IMR-90 (cell line): ENCODE measurements around the gene FKBP1B. TPM values are rescaled to one million over a fixed set of nuclear protein-coding genes. Genes with fewer than 3 reads are reported as not detected.

Source experiments
- ATAC-seq: fragments of 200-7000 bp; cut with Tn5 transposase; 2 replicates; pipeline ENCODE4 v1.9.1; 2020; ENCODE audit warnings: low read depth, mild to moderate bottlenecking, moderate library complexity
- BruUV-seq: library from RNA; stranded (reverse); fragments of 400-500 nt; replicated peaks from 2 replicates; lab custom pipeline; 2021; lab: Mats Ljungman, UMichigan
- CTCF ChIA-PET: fragments of 300-600 bp; formaldehyde crosslinking; extraction: SDS; loops from one replicate; lab custom pipeline; 2021; ENCODE audit warnings: antibody characterized with exemption; lab: Yijun Ruan, JAX
- POLR2A ChIA-PET: fragments of 300-600 bp; sonication (Branson Sonifier 250); formaldehyde crosslinking; loops from one replicate; lab custom pipeline; 2022; ENCODE audit warnings: antibody characterized with exemption; ENCODE audit not compliant: unreplicated experiment; lab: Charles Lee
- DNase-seq: peaks from one replicate; pipeline ENCODE4 v3.0.0; 2013
- H2AFZ ChIP-seq: replicated peaks from 2 replicates; pipeline ENCODE3; 2013; ENCODE audit warnings: low read length, mild to moderate bottlenecking; ENCODE audit not compliant: poor library complexity
- H2AK5ac ChIP-seq: 2 replicates; pipeline ENCODE4 v1.6.1; 2013; ENCODE audit warnings: low read depth, low read length, inconsistent platforms
- H2AK9ac ChIP-seq: replicated peaks from 2 replicates; pipeline ENCODE3; 2013; ENCODE audit warnings: mild to moderate bottlenecking, low read depth, low read length, moderate library complexity; ENCODE audit not compliant: poor library complexity
- H2BK120ac ChIP-seq: 2 replicates; pipeline ENCODE4 v1.6.1; 2013; ENCODE audit warnings: low read depth, low read length, inconsistent platforms
- H2BK15ac ChIP-seq: 3 replicates; pipeline ENCODE4 v1.6.1; 2013; ENCODE audit warnings: low read depth, low read length, inconsistent platforms
- H2BK20ac ChIP-seq: 2 replicates; pipeline ENCODE4 v1.6.1; 2013; ENCODE audit warnings: low read depth, mild to moderate bottlenecking, inconsistent platforms, low read length, moderate library complexity
- H2BK5ac ChIP-seq: 2 replicates; pipeline ENCODE4 v1.6.1; 2013; ENCODE audit warnings: mild to moderate bottlenecking, low read depth, low read length, inconsistent platforms; ENCODE audit not compliant: poor library complexity, severe bottlenecking
- H3K14ac ChIP-seq: replicated peaks from 2 replicates; pipeline ENCODE4 v1.6.1; 2013; ENCODE audit warnings: low read depth, low read length, inconsistent platforms
- H3K18ac ChIP-seq: 2 replicates; pipeline ENCODE4 v1.6.1; 2013; ENCODE audit warnings: low read depth, low read length, control low read depth
- H3K23ac ChIP-seq: 2 replicates; pipeline ENCODE4 v1.6.1; 2013; ENCODE audit warnings: low read depth, low read length, inconsistent platforms
- H3K27ac ChIP-seq: 2 replicates; pipeline ENCODE4 v1.5.1; 2013; ENCODE audit warnings: mild to moderate bottlenecking, control low read depth, low read length; ENCODE audit not compliant: insufficient read depth
- H3K27me3 ChIP-seq: 2 replicates; pipeline ENCODE4 v1.6.1; 2013; ENCODE audit warnings: low read length; ENCODE audit not compliant: control insufficient read depth, insufficient read depth
- H3K36me3 ChIP-seq: 2 replicates; pipeline ENCODE4 v1.6.1; 2013; ENCODE audit warnings: low read length, mixed read lengths; ENCODE audit not compliant: control insufficient read depth, insufficient read depth
- H3K4ac ChIP-seq: 2 replicates; pipeline ENCODE4 v1.6.1; 2013; ENCODE audit warnings: low read depth, low read length, inconsistent platforms
- H3K4me1 ChIP-seq: 2 replicates; pipeline ENCODE4 v1.6.1; 2013; ENCODE audit warnings: low read length, mixed read lengths; ENCODE audit not compliant: control insufficient read depth, insufficient read depth
- H3K4me2 ChIP-seq: 2 replicates; pipeline ENCODE4 v1.6.1; 2013; ENCODE audit warnings: low read depth, mild to moderate bottlenecking, control low read depth, low read length, moderate library complexity
- H3K4me3 ChIP-seq: 2 replicates; pipeline ENCODE4 v1.5.1; 2013; ENCODE audit warnings: low read depth, mild to moderate bottlenecking, control low read depth, low read length, moderate library complexity; ENCODE audit not compliant: insufficient read depth
- H3K56ac ChIP-seq: 2 replicates; pipeline ENCODE4 v1.6.1; 2013; ENCODE audit warnings: low read length, inconsistent platforms; ENCODE audit not compliant: insufficient read depth; ENCODE audit errors: extremely low read depth
- H3K79me1 ChIP-seq, 2 experiments: 2 replicates each; pipeline ENCODE4 v1.6.1; 2013; ENCODE audit warnings: low read length in 2 of 2, inconsistent platforms in 1 of 2, low read depth in 1 of 2
- H3K9ac ChIP-seq: 2 replicates; pipeline ENCODE4 v1.6.1; 2013; ENCODE audit warnings: low read depth, low read length, control low read depth
- H3K9me1 ChIP-seq: 2 replicates; pipeline ENCODE4 v1.6.1; 2013; ENCODE audit warnings: low read length, inconsistent platforms; ENCODE audit not compliant: insufficient read depth
- H3K9me3 ChIP-seq: 2 replicates; pipeline ENCODE4 v1.6.1; 2013; ENCODE audit warnings: low read length; ENCODE audit not compliant: control insufficient read depth, insufficient read depth
- H4K20me1 ChIP-seq: 2 replicates; pipeline ENCODE4 v1.6.1; 2013; ENCODE audit warnings: low read length, inconsistent platforms; ENCODE audit not compliant: insufficient read depth
- H4K5ac ChIP-seq: 2 replicates; pipeline ENCODE4 v1.6.1; 2013; ENCODE audit warnings: mild to moderate bottlenecking, low read depth, low read length, control low read depth
- H4K8ac ChIP-seq, 2 experiments: 2 replicates each; pipeline ENCODE4 v1.6.1; 2013; ENCODE audit warnings: low read depth in 2 of 2, low read length in 2 of 2, control low read depth in 1 of 2, inconsistent platforms in 1 of 2
- H4K91ac ChIP-seq: 2 replicates; pipeline ENCODE4 v1.6.1; 2013; ENCODE audit warnings: low read depth, low read length, inconsistent platforms; ENCODE audit not compliant: insufficient read depth
- MAZ ChIP-seq: IDR thresholded peaks from 2 replicates; pipeline ENCODE4 v1.6.1; 2012; ENCODE audit warnings: low read depth, mild to moderate bottlenecking, low read length, improper control_type of control experiment, moderate library complexity, borderline replicate concordance
- NFE2L2 ChIP-seq: fragments of 150-350 bp; IDR thresholded peaks from 2 replicates; pipeline ENCODE4 v1.6.1; 2016; ENCODE audit warnings: low read depth, mild to moderate bottlenecking, low read length
- POLR2A ChIP-seq: IDR thresholded peaks from 2 replicates; pipeline ENCODE4 v1.6.1; 2012; ENCODE audit warnings: mild to moderate bottlenecking, low read depth, low read length
- RAD21 ChIP-seq: IDR thresholded peaks from 2 replicates; pipeline ENCODE4 v1.6.1; 2012; ENCODE audit warnings: low read length, improper control_type of control experiment
- RCOR1 ChIP-seq: IDR thresholded peaks from 2 replicates; pipeline ENCODE4 v1.6.1; 2012; ENCODE audit warnings: mild to moderate bottlenecking, low read length, improper control_type of control experiment; ENCODE audit not compliant: insufficient replicate concordance
- SMC3 ChIP-seq: fragments of 150-350 bp; IDR thresholded peaks from 2 replicates; pipeline ENCODE4 v1.6.1; 2016; ENCODE audit warnings: low read depth, mild to moderate bottlenecking, antibody characterized with exemption, low read length, moderate library complexity
- WGBS, 2 experiments: methylation state at CpG; one replicate each; pipeline versions ENCODE4 v1.1.5 to v1.1.7; 2013; ENCODE audit warnings: missing lambda C conversion rate in 2 of 2; ENCODE audit not compliant: insufficient read length in 1 of 2; ENCODE audit errors: extremely low coverage in 2 of 2; 5-methylcytosine and 5-hydroxymethylcytosine counted together
- dilution Hi-C: fragments of 300-500 bp; cut with HindIII; formaldehyde crosslinking; loops from one replicate; pipeline ENCODE4 v1.14.3; 2018; ENCODE audit warnings: low sequenced_read_pairs; ENCODE audit not compliant: unreplicated experiment
- in situ Hi-C: fragments of 300-500 bp; cut with MboI; formaldehyde crosslinking; loops from 3 replicates; pipeline ENCODE4 v1.14.3; 2019; ENCODE audit warnings: low sequenced_read_pairs, inconsistent platforms, mixed read lengths
- intact Hi-C: fragments of 100-400 bp; cut with micrococcal nuclease; formaldehyde crosslinking; loops from 2 replicates; pipeline ENCODE4 v1.10.0; 2022
- polyA plus RNA-seq, 3 experiments: library from polyadenylated mRNA; depleted of rRNA; stranded (reverse); fragments of >200 nt; gene quantifications; 2 replicates each; pipeline ENCODE4 v1.2.3, GENCODE V29; 2012; ENCODE audit warnings: low replicate concordance in 1 of 3
- total RNA-seq: library from RNA; depleted of rRNA; stranded (reverse); fragments of >200 nt; gene quantifications from 2 replicates; pipeline ENCODE4 v1.2.3, GENCODE V29; 2012

FKBP1B gene
- total and polyA plus RNA-seq, 2 of the 4 experiments (the other 2 are of a cell fraction) = 10.2 to 15.1 TPM

DNA sequence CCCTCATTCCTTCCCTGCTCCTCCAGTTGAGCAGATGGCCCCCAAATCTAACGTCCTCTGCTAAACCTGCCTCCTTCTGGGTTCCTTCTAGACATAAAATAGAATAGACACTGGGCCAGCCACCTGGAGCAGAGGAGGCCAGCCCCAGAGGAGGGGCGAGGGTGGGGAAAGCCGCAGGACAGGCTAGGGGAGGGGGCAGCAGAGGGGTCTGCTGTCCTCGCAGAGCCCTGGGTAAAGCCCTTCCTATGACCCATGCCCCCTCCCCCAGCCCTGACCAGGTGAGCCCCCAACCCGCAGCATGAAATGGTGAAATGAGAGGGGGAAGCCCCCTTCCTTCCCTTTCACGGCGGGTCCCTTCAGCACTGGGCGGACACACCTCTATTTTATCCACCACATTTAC lies 31.8 kb upstream of the FKBP1B start (continued):
- TF ChIP-seq SMC3 (no peak), NFE2L2 (no peak), MAZ (no peak)

DNA sequence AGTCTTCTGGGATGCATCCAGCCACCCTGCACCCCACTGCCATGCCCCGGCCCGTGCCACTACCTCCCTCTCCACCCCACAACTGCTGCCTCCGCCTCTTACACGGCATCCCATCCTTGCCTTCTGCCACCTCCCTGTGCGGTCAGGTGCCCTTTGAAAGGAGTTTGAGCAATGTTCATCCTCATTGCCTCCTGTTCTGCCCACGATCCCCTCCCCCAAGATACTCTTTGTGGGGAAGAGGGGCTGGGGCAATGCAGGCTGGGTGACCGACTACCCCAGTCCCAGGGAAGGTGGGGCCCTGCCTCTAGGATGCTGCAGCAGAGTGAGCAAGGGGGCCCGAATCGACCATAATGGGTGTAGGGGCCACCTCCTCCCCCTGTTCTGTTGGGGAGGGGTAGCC lies 31.3 kb upstream of the FKBP1B start:
- intact Hi-C loops = no loop called here
- CTCF ChIA-PET = no interaction called here

More for the DNA sequence above, 31.3 kb upstream of the FKBP1B start:
- no peak overlapping the region for H4K8ac ChIP-seq
- no peak for DNase-seq
- no peaks in the 10 kb centered on the region for H4K20me1 ChIP-seq
- in situ Hi-C loops (no loop called here), dilution Hi-C loops (no loop called here)
- POLR2A ChIA-PET = no interaction called here
- no peak overlapping the region; the same call in 1 of the 2 replicates for H2BK120ac ChIP-seq
- no peak overlapping the region for H4K5ac ChIP-seq
- H3K4me2 ChIP-seq = no peak overlapping the region
- ATAC-seq = no peak
- 80% methylated on average over 2 of the region's 9 CpGs; no CpG with 5 or more reads in 1 of the 2 experiments for WGBS, 2 experiments
- H3K56ac ChIP-seq = no peak overlapping the region
- H3K4me3 ChIP-seq = no peak overlapping the region
- no peak overlapping the region for H2BK20ac ChIP-seq
- no peaks in the 10 kb centered on the region for H3K27me3 ChIP-seq
- no peak overlapping the region for H3K18ac ChIP-seq
- peaks cover 10% of the 10 kb centered on the region for H3K4me1 ChIP-seq
- no peak overlapping the region for H2AK9ac ChIP-seq
- H3K23ac ChIP-seq = no peak overlapping the region
- no peak overlapping the region for H3K4ac ChIP-seq
- H3K79me1 ChIP-seq = peaks cover 0 to 3% of the 10 kb centered on the region in 2 experiments; a peak in 1 of 4 replicates
- no peak overlapping the region for H2AFZ ChIP-seq
- H3K9me1 ChIP-seq = peaks cover 16% of the 10 kb centered on the region; the same call in 1 of the 2 replicates
- peaks cover 4% of the 10 kb centered on the region for H3K36me3 ChIP-seq
- no peaks in the 10 kb centered on the region for H3K9me3 ChIP-seq
- H2BK5ac ChIP-seq = no peak overlapping the region
- no peak for TF ChIP-seq SMC3
- no peak for TF ChIP-seq POLR2A
- TF ChIP-seq MAZ = no peak
- TF ChIP-seq RAD21 = no peak
- TF ChIP-seq RCOR1 = no peak
- H3K14ac ChIP-seq = no peak overlapping the region
- no peak overlapping the region for H4K91ac ChIP-seq
- H3K9ac ChIP-seq = no peak overlapping the region
- BruUV-seq = no TSS peak
- no peak overlapping the region for H2BK15ac ChIP-seq
- no peak overlapping the region for H3K27ac ChIP-seq
- H2AK5ac ChIP-seq = peak overlapping the region; percentile 21; the same call in 1 of the 2 replicates
